ENCODE measurements around the gene GRM4.

Gene GRM4

GRCh38 chr6:34138914-34139510 lies 6.9 kb downstream of the GRM4 start:
- Histone ChIP-seq H3K4me2 (no peak overlapping the region), H3K4me1 (ENCODE audit: low read depth, poor library complexity, severe bottlenecking) (no peaks in the 10 kb centered on the region), H2AFZ (ENCODE audit: low read depth) (no peak overlapping the region), H3K4me3 (IDR thresholded peaks at IDR 0.05; ENCODE audit: insufficient read depth, low read depth, low read length) (no peak overlapping the region), H3K27me3 (ENCODE audit: insufficient read depth, low read depth) (peaks cover 93% of the 10 kb centered on the region), H3K36me3 (ENCODE audit: insufficient read depth) (no peaks in the 10 kb centered on the region), H3K79me2 (ENCODE audit: insufficient read depth, low read depth) (no peaks in the 10 kb centered on the region), H3K27ac (no peak overlapping the region), H3K9ac (no peak overlapping the region), H4K20me1 (ENCODE audit: insufficient read depth) (no peaks in the 10 kb centered on the region)
- TF ChIP-seq, protein P1, sequence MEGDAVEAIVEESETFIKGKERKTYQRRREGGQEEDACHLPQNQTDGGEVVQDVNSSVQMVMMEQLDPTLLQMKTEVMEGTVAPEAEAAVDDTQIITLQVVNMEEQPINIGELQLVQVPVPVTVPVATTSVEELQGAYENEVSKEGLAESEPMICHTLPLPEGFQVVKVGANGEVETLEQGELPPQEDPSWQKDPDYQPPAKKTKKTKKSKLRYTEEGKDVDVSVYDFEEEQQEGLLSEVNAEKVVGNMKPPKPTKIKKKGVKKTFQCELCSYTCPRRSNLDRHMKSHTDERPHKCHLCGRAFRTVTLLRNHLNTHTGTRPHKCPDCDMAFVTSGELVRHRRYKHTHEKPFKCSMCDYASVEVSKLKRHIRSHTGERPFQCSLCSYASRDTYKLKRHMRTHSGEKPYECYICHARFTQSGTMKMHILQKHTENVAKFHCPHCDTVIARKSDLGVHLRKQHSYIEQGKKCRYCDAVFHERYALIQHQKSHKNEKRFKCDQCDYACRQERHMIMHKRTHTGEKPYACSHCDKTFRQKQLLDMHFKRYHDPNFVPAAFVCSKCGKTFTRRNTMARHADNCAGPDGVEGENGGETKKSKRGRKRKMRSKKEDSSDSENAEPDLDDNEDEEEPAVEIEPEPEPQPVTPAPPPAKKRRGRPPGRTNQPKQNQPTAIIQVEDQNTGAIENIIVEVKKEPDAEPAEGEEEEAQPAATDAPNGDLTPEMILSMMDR (conservative IDR thresholded peaks at IDR 0.05; ENCODE audit: low read depth, low read length) = no peak

- no peaks in the 10 kb centered on the region for H3K4me1 ChIP-seq (ENCODE audit: low read depth, poor library complexity, severe bottlenecking)
- H3K27me3 ChIP-seq (ENCODE audit: insufficient read depth, low read depth) = peaks cover 91% of the 10 kb centered on the region
- no peaks in the 10 kb centered on the region for H3K36me3 ChIP-seq (ENCODE audit: insufficient read depth)
- no peak overlapping the region for H3K9ac ChIP-seq
- H3K79me2 ChIP-seq (ENCODE audit: insufficient read depth, low read depth) = no peaks in the 10 kb centered on the region
- no peaks in the 10 kb centered on the region for H4K20me1 ChIP-seq (ENCODE audit: insufficient read depth)
- H3K4me3 ChIP-seq (IDR thresholded peaks at IDR 0.05; ENCODE audit: insufficient read depth, low read depth, low read length) = no peak overlapping the region
- H3K27ac ChIP-seq = no peak overlapping the region
- TF ChIP-seq, protein P1 (conservative IDR thresholded peaks at IDR 0.05; ENCODE audit: low read depth, low read length) = no peak
- no peak overlapping the region for H3K4me2 ChIP-seq
- H2AFZ ChIP-seq (ENCODE audit: low read depth) = no peak overlapping the region
These were observed 7.7 kb downstream of the GRM4 start for GRCh38 chr6:34138191-34138590.

DNA sequence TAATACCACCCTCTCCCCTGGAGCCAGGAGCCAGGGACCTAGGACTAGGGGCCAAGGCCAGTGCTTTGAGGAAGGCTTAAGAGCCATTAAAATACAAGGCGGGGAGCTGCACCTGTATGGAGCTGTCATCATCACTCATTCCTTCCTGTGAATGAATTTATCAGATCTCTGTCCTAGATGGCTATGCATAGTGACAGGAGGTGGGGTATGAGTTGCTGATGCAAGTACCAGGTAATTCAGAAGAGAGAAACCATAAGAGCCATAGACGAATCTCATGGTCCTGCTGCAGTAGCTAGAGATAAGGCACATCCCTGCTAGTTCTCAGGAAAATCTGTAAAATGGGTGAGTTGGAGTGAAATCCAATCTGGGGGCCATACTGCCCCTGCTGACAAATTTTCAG lies 10.3 kb downstream of the GRM4 start:
- Histone ChIP-seq H3K9ac (no peak overlapping the region), H2AFZ (ENCODE audit: low read depth) (no peak overlapping the region), H3K79me2 (ENCODE audit: insufficient read depth, low read depth) (no peaks in the 10 kb centered on the region), H3K27me3 (ENCODE audit: insufficient read depth, low read depth) (peaks cover 75% of the 10 kb centered on the region), H3K4me1 (ENCODE audit: low read depth, poor library complexity, severe bottlenecking) (no peaks in the 10 kb centered on the region), H4K20me1 (ENCODE audit: insufficient read depth) (no peaks in the 10 kb centered on the region), H3K4me2 (no peak overlapping the region), H3K36me3 (ENCODE audit: insufficient read depth) (no peaks in the 10 kb centered on the region), H3K27ac (no peak overlapping the region), H3K4me3 (IDR thresholded peaks at IDR 0.05; ENCODE audit: insufficient read depth, low read depth, low read length) (no peak overlapping the region)
- TF ChIP-seq, protein P1 (conservative IDR thresholded peaks at IDR 0.05; ENCODE audit: low read depth, low read length) = no peak

GRCh38 chr6:34132486-34133185 lies 13.3 kb downstream of the GRM4 start:
- Histone ChIP-seq H3K79me2 (ENCODE audit: insufficient read depth, low read depth) (no peaks in the 10 kb centered on the region), H2AFZ (ENCODE audit: low read depth) (no peak overlapping the region), H3K4me1 (ENCODE audit: low read depth, poor library complexity, severe bottlenecking) (no peaks in the 10 kb centered on the region), H4K20me1 (ENCODE audit: insufficient read depth) (no peaks in the 10 kb centered on the region), H3K36me3 (ENCODE audit: insufficient read depth) (no peaks in the 10 kb centered on the region), H3K4me3 (IDR thresholded peaks at IDR 0.05; ENCODE audit: insufficient read depth, low read depth, low read length) (no peak overlapping the region), H3K27me3 (ENCODE audit: insufficient read depth, low read depth) (peaks cover 71% of the 10 kb centered on the region; the same call in 1 of the 2 replicates), H3K9ac (no peak overlapping the region), H3K27ac (no peak overlapping the region), H3K4me2 (no peak overlapping the region)
- TF ChIP-seq, protein P1 (conservative IDR thresholded peaks at IDR 0.05; ENCODE audit: low read depth, low read length) = no peak
